Gastrocnemius medialis (tissue), 4 donors: Measurements from ENCODE around the gene PRODH. TPM values are rescaled to one million over a fixed set of nuclear protein-coding genes. Genes with fewer than 3 reads are reported as not detected.

Experiments used
- ATAC-seq, 2 donors: fragments of 150-250 bp; one replicate each; pipeline ENCODE4 v1.9.1; 2016
- DNase-seq, 2 donors: peaks; one replicate each; pipeline ENCODE4 v3.0.0-alpha.2; 2019
- H3K27ac ChIP-seq, 4 donors: fragments of 200-600 bp; sonication (generic); 1 replicate in 1 of 4; 2 replicates in 3 of 4; pipeline ENCODE4 v1.5.1; 2016 to 2018; ENCODE audit warnings: mild to moderate bottlenecking in 2 of 4, moderate library complexity in 1 of 4
- H3K27me3 ChIP-seq, 3 donors: fragments of 200-600 bp; sonication (generic) in 2 of 3; 1 replicate in 1 of 3; 2 replicates in 2 of 3; pipeline versions ENCODE4 v1.5.1 to v1.6.0; 2016 to 2019; ENCODE audit warnings: mild to moderate bottlenecking in 1 of 3, moderate library complexity in 1 of 3
- H3K36me3 ChIP-seq, 2 donors: fragments of 200-600 bp; sonication (generic) in 1 of 2; one replicate each; pipeline ENCODE4 v1.5.1; 2017 to 2018
- H3K4me1 ChIP-seq, 2 donors: fragments of 200-600 bp; sonication (generic) in 1 of 2; one replicate each; pipeline ENCODE4 v1.5.1; 2016 to 2017; ENCODE audit warnings: mild to moderate bottlenecking in 2 of 2
- H3K4me3 ChIP-seq, 4 donors: fragments of 200-600 bp; sonication (generic) in 3 of 4; 1 replicate in 1 of 4; 2 replicates in 3 of 4; pipeline ENCODE4 v1.5.1; 2016 to 2019; ENCODE audit warnings: mild to moderate bottlenecking in 2 of 4
- H3K9me3 ChIP-seq, 3 donors: fragments of 200-600 bp; sonication (generic) in 2 of 3; 1 replicate in 1 of 3; 2 replicates in 2 of 3; pipeline ENCODE4 v1.5.1; 2016 to 2019
- CTCF ChIP-seq, 5 experiments: fragments of 450-650 bp in 3 of 5; fragments of 200-600 bp in 2 of 5; sonication (generic) in 2 of 5; IDR thresholded peaks in 4 of 5; conservative IDR thresholded peaks in 1 of 5; 1 replicate in 4 of 5; 2 replicates in 1 of 5; pipeline ENCODE4 v1.5.1; 2016 to 2019; ENCODE audit warnings: antibody characterized with exemption in 5 of 5, mild to moderate bottlenecking in 3 of 5, moderate library complexity in 3 of 5
- POLR2A ChIP-seq, 2 donors: fragments of 450-650 bp; IDR thresholded peaks; one replicate each; pipeline ENCODE4 v1.6.1; 2017; ENCODE audit warnings: antibody characterized with exemption in 2 of 2, mild to moderate bottlenecking in 2 of 2, moderate library complexity in 2 of 2
- in situ Hi-C, 4 donors: fragments of 200-750 bp; cut with MboI; loops; one replicate each; pipeline versions ENCODE4 v1.15.0 to v1.8.0; 2017; ENCODE audit warnings: low sequenced_read_pairs in 4 of 4
- intact Hi-C: fragments of 100-400 bp; cut with DNase I; formaldehyde crosslinking; loops from one replicate; pipeline ENCODE4 v1.15.1; 2023; ENCODE audit warnings: low total_unique reads
- total RNA-seq, 4 donors: library from RNA; depleted of rRNA; stranded (reverse); fragments of >200 nt; gene quantifications; one replicate each; pipeline versions ENCODE4 v1.1.0 to v1.2.3, GENCODE V29; 2016

Gene PRODH
- total RNA-seq, 4 donors from 2014 or later: 7.1 to 74.9 (median 14.4) TPM

- Histone ChIP-seq H3K4me1 (no peaks in the 10 kb centered on the region), H3K36me3 (no peaks in the 10 kb centered on the region), H3K9me3 (no peaks in the 10 kb centered on the region), H3K27ac (no peak overlapping the region), H3K4me3 (no peak overlapping the region), H3K27me3 (no peaks in the 10 kb centered on the region)
- TF ChIP-seq CTCF (IDR thresholded peaks at IDR 0.05 in 4 of 5, conservative IDR thresholded peaks at IDR 0.05 in 1 of 5): no peak
- TF ChIP-seq POLR2A (IDR thresholded peaks at IDR 0.05): no peak
- intact Hi-C loops: no loop called here
- DNase-seq: no peak
- no peak for ATAC-seq
- in situ Hi-C loops: loop anchor here in 1 of 4 donors (25.0 kb wide), 1 partner anchor 531 kb away; the partner anchor contains the start of gene CLDN5
These were observed 44.7 kb upstream of the PRODH start for GRCh38 chr22:18980829-18981228.

GRCh38 chr22:18979957-18980356, 43.9 kb upstream of the PRODH start:
- no peak for ATAC-seq
- no peak for DNase-seq
- TF ChIP-seq CTCF (IDR thresholded peaks at IDR 0.05 in 4 of 5, conservative IDR thresholded peaks at IDR 0.05 in 1 of 5): no peak
- in situ Hi-C loops (loop anchor here in 1 of 4 donors (25.0 kb wide), 1 partner anchor 532 kb away; the partner anchor contains the start of gene CLDN5), intact Hi-C loops (no loop called here)
- no peak overlapping the region for H3K27ac ChIP-seq
- no peaks in the 10 kb centered on the region for H3K27me3 ChIP-seq
- no peaks in the 10 kb centered on the region for H3K9me3 ChIP-seq
- H3K4me1 ChIP-seq: no peaks in the 10 kb centered on the region
- no peaks in the 10 kb centered on the region for H3K36me3 ChIP-seq
- H3K4me3 ChIP-seq: no peak overlapping the region

- Histone ChIP-seq H3K4me1 (no peaks in the 10 kb centered on the region), H3K27me3 (no peaks in the 10 kb centered on the region), H3K4me3 (no peak overlapping the region), H3K36me3 (no peaks in the 10 kb centered on the region), H3K9me3 (no peaks in the 10 kb centered on the region), H3K27ac (no peak overlapping the region)
- DNase-seq: no peak
- no peak for ATAC-seq
- intact Hi-C loops: no loop called here
- in situ Hi-C loops: loop anchor here in 1 of 4 donors (25.0 kb wide), 1 partner anchor 534 kb away; the partner anchor contains the start of gene CLDN5
- no peak for TF ChIP-seq CTCF (IDR thresholded peaks at IDR 0.05 in 4 of 5, conservative IDR thresholded peaks at IDR 0.05 in 1 of 5)
These were observed 42.4 kb upstream of the PRODH start for GRCh38 chr22:18978506-18978905.

GRCh38 chr22:18977824-18978425, 41.8 kb upstream of the PRODH start:
- no peak for ATAC-seq
- intact Hi-C loops (no loop called here), in situ Hi-C loops (loop anchor here in 1 of 4 donors (25.0 kb wide), 1 partner anchor 534 kb away; the partner anchor contains the start of gene CLDN5)
- Histone ChIP-seq H3K4me3 (no peak overlapping the region), H3K36me3 (no peaks in the 10 kb centered on the region), H3K4me1 (no peaks in the 10 kb centered on the region), H3K27ac (no peak overlapping the region), H3K27me3 (no peaks in the 10 kb centered on the region), H3K9me3 (no peaks in the 10 kb centered on the region)
- TF ChIP-seq CTCF (IDR thresholded peaks at IDR 0.05 in 4 of 5, conservative IDR thresholded peaks at IDR 0.05 in 1 of 5) (no peak), POLR2A (IDR thresholded peaks at IDR 0.05) (no peak)
- no peak for DNase-seq
